GM12873 (cell line): ENCODE data around the gene FGD4.

Source experiments
- CTCF ChIP-seq: IDR thresholded peaks from 2 replicates; pipeline ENCODE4 v1.5.1; 2012; ENCODE audit warnings: low read depth, mild to moderate bottlenecking, moderate library complexity, low read length, control low read depth; ENCODE audit not compliant: insufficient read depth; ENCODE audit errors: missing control alignments

FGD4 gene

DNA sequence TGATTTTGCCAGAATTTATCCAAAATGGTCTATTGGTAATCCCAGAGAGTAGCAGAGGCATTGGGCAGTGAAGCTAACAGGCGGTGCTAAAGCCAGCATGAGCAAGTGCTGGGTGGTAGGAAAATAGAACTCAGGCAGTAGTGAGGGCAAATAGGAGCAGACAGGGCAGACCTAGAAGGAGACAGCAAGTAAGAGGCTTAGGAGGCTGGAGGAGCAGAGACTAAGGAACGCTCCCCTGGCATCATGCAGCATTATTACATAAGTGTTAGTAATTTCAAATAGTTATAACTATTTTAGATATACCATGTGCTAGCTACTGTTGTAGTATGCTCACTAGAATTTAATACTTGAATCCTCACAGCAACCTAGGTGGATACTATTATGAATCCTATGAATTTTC is 151.7 kb downstream of the FGD4 start:
- TF ChIP-seq CTCF, result no peak

DNA sequence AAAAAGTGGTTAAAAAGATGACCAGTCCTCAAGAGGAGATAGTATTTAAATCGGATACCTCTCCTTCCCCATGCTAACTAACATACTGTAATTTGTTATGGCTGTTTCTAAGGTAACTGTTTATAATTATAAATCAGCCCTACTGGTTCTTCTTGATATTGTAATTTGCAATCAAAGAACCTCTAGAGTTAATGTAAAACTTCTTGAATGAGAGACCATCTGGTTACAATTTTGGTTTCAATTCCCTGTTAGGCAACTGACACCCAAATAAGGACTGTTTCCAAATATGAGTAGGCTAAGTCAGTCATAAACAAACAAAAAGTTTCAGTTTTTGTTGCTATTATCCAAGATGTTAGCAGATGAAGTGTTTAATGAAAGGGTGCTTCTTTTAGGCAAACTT is 159.5 kb downstream of the FGD4 start:
- TF ChIP-seq CTCF, result no peak

GRCh38 chr12:32559434-32559833 is 160.1 kb downstream of the FGD4 start:
- no peak for TF ChIP-seq CTCF

DNA sequence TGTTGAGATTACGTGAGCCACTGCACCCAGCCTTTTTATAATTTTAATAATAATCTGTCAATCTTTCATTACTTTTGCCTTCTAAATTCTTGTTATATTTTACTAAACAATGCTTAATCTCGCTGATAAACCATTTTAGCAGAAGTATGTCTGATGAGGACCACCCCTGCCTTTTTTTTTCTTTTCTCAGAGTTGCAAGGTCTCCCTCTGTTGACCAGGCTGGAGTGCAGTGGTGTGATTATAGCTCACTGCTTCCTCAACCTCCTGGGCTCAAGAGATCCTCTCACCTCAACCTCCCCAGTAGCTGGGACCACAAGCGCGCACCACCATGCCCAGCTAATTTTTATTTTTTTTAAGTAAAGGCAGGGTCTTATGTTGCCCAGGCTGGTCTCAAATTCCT is 161.2 kb downstream of the FGD4 start:
- no peak for TF ChIP-seq CTCF

DNA sequence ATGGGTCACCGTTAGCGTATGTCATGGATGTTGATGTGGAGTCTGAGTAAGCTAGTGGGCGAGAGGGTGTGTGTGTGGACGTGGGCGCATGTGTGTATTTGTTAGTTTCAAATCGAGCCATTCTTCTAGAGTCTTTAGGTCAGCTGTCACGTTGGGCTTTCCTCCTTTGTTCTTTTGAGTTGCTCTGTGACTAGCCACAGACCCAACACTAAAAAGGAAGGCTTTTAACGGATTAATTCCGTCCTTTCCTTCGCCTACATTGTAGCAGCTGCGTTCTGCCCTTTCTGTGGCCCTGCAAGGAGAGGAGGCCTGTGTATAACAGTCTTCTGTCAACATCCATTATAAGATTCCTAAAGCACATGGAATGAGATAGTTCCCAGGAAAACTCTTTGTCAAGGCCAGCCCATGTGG is 162.6 kb downstream of the FGD4 start:
- no peak for TF ChIP-seq CTCF

GRCh38 chr12:32566663-32567295 is 167.4 kb downstream of the FGD4 start:
- TF ChIP-seq CTCF, result no peak

DNA sequence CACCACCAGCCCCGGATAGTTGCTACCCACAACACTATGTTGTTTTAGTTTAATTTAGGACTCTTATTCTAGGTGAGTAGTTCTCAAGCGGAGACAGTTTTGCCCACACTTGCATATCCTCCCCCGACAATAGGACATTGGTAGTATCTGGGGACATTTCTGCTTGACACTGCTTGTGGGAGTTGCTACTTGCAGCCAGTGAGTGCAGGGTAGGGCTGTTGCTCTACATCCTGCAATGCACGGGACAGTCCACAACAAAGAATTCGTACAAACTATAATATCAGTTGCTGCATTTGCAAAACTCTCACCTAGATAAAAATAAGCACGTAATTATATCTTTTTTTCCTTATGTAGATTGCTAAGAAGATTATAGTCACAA is 167.9 kb downstream of the FGD4 start:
- TF ChIP-seq CTCF, result no peak
